ENCODE data around the gene TMEM150A. TPM values are rescaled to one million over a fixed set of nuclear protein-coding genes. Genes with fewer than 3 reads are reported as not detected.

The TMEM150A gene
- total and polyA plus RNA-seq, 10 donors: 9.4 to 18.8 (median 11.3) TPM

- Histone ChIP-seq H3K4me1 (peaks cover 0 to 7% (median 0%) of the 10 kb centered on the region in 6 donors), H3K27ac (no peak overlapping the region), H3K27me3 (replicated peaks in 1 of 7) (no peaks in the 10 kb centered on the region), H3K9me3 (no peaks in the 10 kb centered on the region), H3K36me3 (peaks cover 3 to 100% (median 94%) of the 10 kb centered on the region in 6 donors), H3K4me3 (no peak overlapping the region)
- TF ChIP-seq CTCF (IDR thresholded peaks at IDR 0.05 in 8 of 11, conservative IDR thresholded peaks at IDR 0.05 in 3 of 11) (no peak), POLR2A (IDR thresholded peaks at IDR 0.05) (no peak), POLR2AphosphoS5 (IDR thresholded peaks at IDR 0.05) (no peak)
- 79 to 90% (median 83%) methylated on average over 8 of the region's 8 CpGs for WGBS, 5 donors
- no peak for DNase-seq
- intact Hi-C loops (cut with DNase I; ENCODE audit: low total_unique reads): loop anchor here (5.0 to 10.0 kb wide), 2 partner anchors 72 to 180 kb away; no protein-coding TSS in a partner anchor
Observed at GRCh38 chr2:85635011-85635410, 32.5 kb upstream of the TMEM150A start.

- DNase-seq: no peak
- H3K4me1 ChIP-seq: peaks cover 0 to 15% (median 4%) of the 10 kb centered on the region in 6 donors
- peaks cover 0 to 100% (median 95%) of the 10 kb centered on the region in 6 donors for H3K36me3 ChIP-seq
- intact Hi-C loops (cut with DNase I; ENCODE audit: low total_unique reads): loop anchor here (10.0 kb wide), 1 partner anchor 183 kb away; no protein-coding TSS in a partner anchor
- WGBS, 5 donors: 92 to 98% (median 94%) methylated on average over 3 of the region's 3 CpGs
- TF ChIP-seq POLR2A (IDR thresholded peaks at IDR 0.05): no peak
- no peaks in the 10 kb centered on the region for H3K9me3 ChIP-seq
- H3K27ac ChIP-seq: no peak overlapping the region
- H3K27me3 ChIP-seq (replicated peaks in 1 of 7): no peaks in the 10 kb centered on the region
- H3K4me3 ChIP-seq: no peak overlapping the region
Observed at GRCh38 chr2:85631316-85631715, 28.8 kb upstream of the TMEM150A start.

GRCh38 chr2:85628658-85629057 is 26.2 kb upstream of the TMEM150A start:
- no peak for TF ChIP-seq POLR2AphosphoS5 (IDR thresholded peaks at IDR 0.05)
- TF ChIP-seq POLR2A (IDR thresholded peaks at IDR 0.05): no peak
- TF ChIP-seq CTCF (IDR thresholded peaks at IDR 0.05 in 8 of 11, conservative IDR thresholded peaks at IDR 0.05 in 3 of 11): no peak
- Histone ChIP-seq H3K4me1 (peaks cover 0 to 15% (median 4%) of the 10 kb centered on the region in 6 donors), H3K36me3 (peaks cover under 1 to 100% (median 98%) of the 10 kb centered on the region in 6 donors), H3K27me3 (replicated peaks in 1 of 7) (no peaks in the 10 kb centered on the region), H3K27ac (peak overlapping the region in 4 of 8 donors; percentile 2 to 51 (median 30)), H3K4me3 (no peak overlapping the region), H3K9me3 (no peaks in the 10 kb centered on the region)
- WGBS, 5 donors: 47 to 55% (median 49%) methylated on average over 2 of the region's 2 CpGs
- intact Hi-C loops (cut with DNase I; ENCODE audit: low total_unique reads): no loop called here
- DNase-seq: no peak

GRCh38 chr2:85623991-85624390 is 21.5 kb upstream of the TMEM150A start:
- Histone ChIP-seq H3K9me3 (no peaks in the 10 kb centered on the region), H3K27me3 (replicated peaks in 1 of 7) (no peaks in the 10 kb centered on the region), H3K4me1 (peaks cover 0 to 26% (median 6%) of the 10 kb centered on the region in 6 donors), H3K36me3 (peaks cover 5 to 100% (median 96%) of the 10 kb centered on the region in 6 donors), H3K27ac (no peak overlapping the region), H3K4me3 (no peak overlapping the region)
- intact Hi-C loops (cut with DNase I; ENCODE audit: low total_unique reads): no loop called here
- DNase-seq: no peak
- WGBS, 5 donors: 89 to 96% (median 90%) methylated on average over 5 of the region's 5 CpGs
- no peak for TF ChIP-seq POLR2AphosphoS5 (IDR thresholded peaks at IDR 0.05)

GRCh38 chr2:85621338-85621737 is 18.8 kb upstream of the TMEM150A start:
- no peak for DNase-seq
- WGBS, 5 donors: 96 to 100% (median 97%) methylated on average over 1 of the region's 1 CpG
- Histone ChIP-seq H3K27ac (no peak overlapping the region), H3K36me3 (peaks cover 5 to 90% (median 73%) of the 10 kb centered on the region in 6 donors), H3K9me3 (no peaks in the 10 kb centered on the region), H3K4me1 (peaks cover 13 to 41% (median 24%) of the 10 kb centered on the region in 6 donors), H3K27me3 (replicated peaks in 1 of 7) (no peaks in the 10 kb centered on the region), H3K4me3 (no peak overlapping the region)
- no peak for TF ChIP-seq POLR2AphosphoS5 (IDR thresholded peaks at IDR 0.05)
- intact Hi-C loops (cut with DNase I; ENCODE audit: low total_unique reads): no loop called here

Data from spleen (tissue), 11 donors.